GM19025 (cell line): ENCODE measurements around the gene C2CD2.

Source experiments
- ATAC-seq: cut with Tn5 transposase; IDR thresholded peaks from one replicate; pipeline ENCODE4 v1.9.1; 2021; ENCODE audit warnings: mild to moderate bottlenecking, low read depth, moderate library complexity; ENCODE audit not compliant: unreplicated experiment

The C2CD2 gene

DNA sequence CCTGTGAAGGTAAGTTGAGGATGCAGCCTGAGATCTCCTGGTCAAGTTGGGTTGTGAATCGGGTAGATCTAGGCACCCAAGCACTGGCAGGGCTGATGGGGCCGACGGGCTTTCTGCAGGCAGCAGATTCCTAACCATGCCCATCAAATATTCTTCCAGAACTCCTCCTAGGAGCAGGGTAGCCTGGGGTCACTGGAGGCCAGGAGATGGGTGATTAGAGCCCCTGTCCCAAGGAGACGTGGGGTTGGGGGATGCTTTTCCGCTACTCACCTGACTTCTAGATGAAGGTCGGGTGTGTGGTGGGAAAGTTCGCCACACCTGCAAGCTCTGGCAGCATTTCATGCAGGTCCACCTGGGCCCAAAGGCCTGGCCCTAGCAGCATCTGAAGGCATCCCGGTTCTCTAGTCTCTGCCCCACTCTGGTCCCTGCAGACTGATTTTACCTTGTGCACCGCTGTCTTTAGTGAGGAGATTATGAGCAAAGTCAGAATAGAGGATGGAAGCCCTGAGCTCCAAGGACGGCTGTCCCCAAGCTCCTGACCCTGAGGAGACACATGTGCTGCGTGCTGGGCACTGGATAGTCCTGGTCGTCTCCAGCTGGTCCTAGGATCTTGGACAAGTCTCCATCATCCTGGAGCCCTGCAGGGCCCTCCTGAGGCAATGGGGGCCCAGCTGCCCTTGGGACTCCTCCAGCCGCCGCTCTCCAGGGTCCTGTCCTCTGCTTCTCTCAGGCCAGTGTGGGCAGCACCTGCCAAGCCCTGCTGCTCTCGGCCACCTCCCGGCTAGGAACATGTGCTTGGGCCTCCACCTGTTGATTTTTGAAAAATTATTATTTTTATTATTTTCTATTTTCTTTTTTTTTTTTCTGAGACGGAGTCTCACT, 21.8 kb upstream of the C2CD2 start:
- no peak for ATAC-seq

DNA sequence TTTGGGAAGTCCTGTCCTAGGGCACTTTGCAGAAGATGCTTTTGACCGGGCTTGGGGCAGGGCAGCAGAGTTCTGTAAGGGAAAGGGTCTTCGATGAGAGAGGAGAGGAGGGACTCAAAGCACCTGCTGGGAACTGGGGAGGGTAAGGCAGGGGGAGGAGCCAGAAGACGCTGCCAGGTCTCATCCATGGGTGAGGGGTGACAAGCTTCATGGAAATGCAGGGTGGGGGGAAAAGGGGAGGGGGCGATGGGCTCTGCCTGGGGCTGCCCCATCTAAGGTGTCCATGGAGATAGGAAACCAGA, 20.9 kb upstream of the C2CD2 start:
- ATAC-seq = no peak

DNA sequence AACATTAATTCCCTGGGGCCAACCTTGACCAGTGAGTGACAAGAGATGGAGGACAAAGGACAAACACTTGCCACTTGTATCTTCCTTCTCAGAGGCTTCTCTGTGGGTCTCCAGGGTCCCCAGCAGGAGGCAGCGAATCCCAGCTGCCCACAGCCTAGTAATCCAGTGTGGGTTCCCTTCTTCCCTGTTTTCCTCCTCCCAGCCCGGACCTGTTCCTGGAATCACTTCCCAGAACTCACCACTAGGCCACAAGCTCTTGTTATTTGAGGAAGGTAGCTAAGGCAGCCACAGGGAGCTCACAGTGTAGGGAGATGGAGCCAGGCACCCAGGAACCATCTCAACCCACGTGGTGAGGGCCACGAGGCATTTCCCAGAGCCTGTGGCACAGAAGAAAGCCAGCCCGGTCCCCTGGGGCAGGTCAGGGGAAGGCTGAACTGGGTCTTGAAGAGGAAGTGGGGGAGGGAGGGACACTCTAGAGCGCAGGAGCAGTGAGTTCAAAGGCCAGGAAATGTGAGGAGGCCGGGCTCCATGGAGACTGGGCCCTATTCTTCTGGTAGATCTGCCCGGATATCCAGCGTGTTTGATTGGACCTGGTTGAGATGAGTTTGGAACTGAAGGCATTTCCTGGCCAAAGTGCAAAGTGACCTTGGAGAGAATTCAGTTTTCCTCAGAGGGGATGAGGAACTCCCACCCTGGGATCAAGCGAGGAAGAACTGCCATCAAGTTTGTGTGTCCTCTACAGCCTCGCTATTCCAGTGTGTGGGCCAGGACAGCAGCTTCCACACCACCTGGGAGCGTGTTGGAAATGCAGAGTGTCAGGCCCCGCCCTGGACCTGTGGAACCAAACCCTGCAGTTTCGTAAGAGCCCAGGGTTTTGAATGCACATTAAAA, 20.3 kb upstream of the C2CD2 start:
- ATAC-seq = no peak

DNA sequence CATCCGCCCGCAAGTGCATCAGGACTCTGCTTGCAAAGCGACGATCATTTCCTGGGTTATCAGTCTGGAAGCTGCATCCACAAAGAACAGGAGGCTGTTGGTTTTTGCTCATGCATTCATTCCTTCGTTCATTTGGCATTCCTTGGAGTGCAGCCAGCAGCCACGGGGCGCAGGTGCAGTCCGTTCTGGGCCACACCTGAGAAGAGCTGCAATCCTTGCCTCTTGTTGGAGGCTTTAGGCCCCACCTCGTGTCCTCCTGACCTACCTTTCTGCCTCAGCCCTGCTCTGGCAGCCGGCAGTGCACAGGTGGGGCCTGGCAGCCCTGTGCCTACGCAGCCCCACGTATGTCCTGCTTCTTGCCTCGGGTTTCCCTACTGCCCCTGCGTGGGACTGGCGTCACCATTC, 19.6 kb upstream of the C2CD2 start:
- no peak for ATAC-seq

- no peak for ATAC-seq
Measured at GRCh38 chr21:41972511-41973205, 18.8 kb upstream of the C2CD2 start.

GRCh38 chr21:41971891-41972290, 18.1 kb upstream of the C2CD2 start:
- ATAC-seq = no peak

- no peak for ATAC-seq
Measured at GRCh38 chr21:41970751-41971653, 17.2 kb upstream of the C2CD2 start.

DNA sequence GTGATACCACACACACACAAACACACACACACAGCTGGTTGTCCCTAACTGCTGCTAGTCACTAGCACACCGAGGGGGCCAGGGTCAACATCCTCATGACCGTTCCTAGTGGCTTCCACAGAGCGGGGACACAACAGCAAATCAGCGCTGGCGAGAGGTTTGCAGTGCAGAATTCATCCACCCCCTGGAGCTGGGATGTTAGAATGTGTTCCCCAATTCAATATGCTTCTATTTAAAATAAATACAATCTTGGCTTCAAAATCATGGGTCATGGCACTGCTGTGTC, 16.2 kb upstream of the C2CD2 start:
- ATAC-seq = no peak

- ATAC-seq = no peak
Measured at GRCh38 chr21:41967708-41968107, 13.9 kb upstream of the C2CD2 start.

DNA sequence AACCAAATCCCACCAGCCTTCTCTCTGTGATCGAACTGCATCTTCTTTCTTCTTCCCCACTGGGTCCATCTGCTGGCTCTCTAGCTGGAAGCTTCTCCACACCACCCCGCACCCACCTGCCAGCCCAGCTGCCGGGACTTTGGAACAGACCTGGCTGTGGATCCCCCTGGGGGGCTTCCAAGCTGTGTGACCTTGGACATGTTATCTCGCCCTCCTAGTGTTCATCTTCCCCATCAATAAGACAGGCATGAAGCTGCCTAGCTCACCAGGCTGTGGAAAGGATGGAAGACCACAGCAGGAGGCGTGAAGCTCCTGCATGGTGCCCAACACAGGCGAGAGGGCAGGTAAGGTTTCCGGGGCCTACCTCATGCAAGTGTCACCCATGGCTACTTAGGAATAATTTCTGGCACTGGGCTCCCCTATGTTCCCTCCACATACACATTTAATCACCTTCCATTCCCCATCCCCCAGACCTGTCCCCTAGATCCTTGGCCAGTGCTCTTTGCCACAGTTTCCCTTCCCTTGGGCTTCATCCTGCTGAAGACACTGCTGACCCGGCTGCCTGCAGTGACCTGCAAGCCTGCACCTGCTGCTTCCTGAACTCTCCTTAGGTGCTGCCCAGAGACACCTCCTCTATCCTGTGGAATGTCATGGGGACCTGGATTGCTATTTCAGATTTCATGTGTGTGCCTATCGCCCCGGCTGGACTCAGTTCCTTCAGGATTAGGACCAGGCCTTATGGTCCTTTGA, 13.2 kb upstream of the C2CD2 start:
- no peak for ATAC-seq

DNA sequence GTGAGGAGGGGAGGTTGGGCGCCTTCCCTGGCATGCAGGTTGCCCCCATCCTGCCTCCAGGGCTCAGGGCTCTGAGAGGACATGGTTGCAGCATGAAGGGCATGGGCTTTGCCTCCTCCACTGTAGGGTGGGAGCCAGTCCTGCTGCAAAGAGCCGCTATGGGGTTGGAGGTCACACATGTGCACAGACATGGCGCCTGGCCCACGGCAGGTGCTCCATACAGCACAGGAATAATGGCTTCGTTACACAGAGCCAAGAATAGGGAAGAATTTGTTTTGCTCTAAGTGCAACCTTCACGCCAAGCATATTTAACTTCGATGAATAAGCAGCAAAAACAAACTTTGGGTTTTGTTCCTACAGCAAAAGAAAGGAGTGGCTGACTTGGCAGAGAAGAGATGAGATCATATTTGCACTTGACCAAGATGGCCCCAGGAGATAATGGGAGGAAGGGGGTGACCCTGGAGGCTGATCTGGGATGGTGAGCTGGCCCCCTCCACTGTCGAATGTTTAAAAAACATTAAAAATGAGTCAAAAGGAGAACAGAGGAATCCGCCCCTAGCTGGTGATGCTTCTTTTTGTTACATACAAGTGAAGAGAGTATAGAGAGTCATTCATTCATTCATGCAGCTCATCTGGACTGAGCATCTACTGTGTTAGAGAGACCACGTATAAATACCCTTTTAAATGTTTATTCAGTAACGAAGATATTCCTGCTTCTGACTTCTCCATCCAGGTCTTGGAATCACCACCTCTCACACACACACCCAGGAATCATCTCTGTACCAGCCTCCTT, 12.4 kb upstream of the C2CD2 start:
- ATAC-seq = no peak

DNA sequence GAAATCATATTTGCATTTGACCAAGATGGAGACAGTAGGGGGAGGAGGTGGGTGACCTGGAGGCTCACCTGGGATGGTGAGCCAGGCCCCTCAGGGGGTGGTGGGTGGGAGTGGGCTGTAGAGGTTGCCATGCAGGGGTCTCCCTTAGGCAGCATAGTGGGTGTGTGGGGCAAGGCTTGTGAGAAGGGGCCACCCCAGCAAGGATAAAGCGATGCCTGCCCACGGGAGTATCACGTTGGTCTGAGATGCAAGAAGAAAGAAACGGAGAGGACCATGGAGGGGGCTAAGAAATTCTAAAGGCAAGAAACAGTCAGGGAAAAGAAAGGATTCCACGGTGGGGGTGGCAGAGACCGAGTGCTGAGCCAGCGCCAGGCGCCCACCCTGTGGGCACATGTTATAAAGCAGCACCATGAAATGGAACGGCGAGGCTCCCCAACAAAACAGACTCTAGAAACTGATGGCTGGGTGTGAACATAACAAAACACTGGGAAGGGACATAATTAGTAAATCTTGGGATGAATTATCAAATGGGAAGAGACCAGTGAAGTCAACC, 11.7 kb upstream of the C2CD2 start:
- ATAC-seq = no peak

DNA sequence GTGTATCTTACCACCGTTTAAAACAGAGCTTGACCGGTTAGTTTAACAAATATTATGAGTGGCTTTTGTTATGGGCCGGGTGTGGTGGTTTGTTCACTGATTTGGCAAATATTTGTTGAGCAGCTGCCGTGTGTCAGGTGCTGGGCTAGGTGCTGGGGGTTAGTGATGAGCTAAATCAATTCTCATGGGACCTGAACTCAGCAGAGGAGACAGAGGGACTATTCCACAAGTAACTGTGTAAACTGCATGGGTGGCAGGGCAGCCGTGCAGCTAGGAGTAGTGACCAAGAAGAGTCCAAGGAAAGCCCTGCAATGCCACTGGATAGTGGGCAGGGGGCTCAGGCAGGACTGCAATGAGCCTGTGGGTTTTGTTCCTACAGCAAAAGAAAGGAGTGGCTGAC, 11.2 kb upstream of the C2CD2 start:
- no peak for ATAC-seq

DNA sequence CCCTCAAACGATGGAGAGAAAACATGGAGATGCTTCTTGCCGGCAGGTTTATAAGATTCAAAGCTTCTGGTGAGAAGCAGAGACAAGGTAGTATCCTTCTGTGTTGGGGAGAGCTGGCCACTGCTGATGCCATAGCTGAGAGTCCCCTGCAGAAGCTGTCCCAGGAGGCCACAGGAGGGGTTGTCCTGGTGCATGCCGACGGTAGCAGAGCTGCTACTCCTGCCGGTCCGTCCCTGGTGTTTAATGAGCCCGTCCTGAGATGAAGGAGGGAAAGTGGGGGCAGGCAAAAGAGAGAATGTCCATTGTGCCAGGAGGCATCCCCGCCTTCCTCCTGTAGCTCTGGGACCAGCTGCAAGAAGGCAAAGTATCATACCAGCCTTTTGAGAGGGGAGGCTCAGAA, 10.4 kb upstream of the C2CD2 start:
- no peak for ATAC-seq

GRCh38 chr21:41962425-41962966, 8.7 kb upstream of the C2CD2 start:
- ATAC-seq = no peak

GRCh38 chr21:41961753-41962152, 7.9 kb upstream of the C2CD2 start:
- no peak for ATAC-seq

- ATAC-seq = no peak
Measured at GRCh38 chr21:41961282-41961701, 7.5 kb upstream of the C2CD2 start.

GRCh38 chr21:41960386-41960785, 6.6 kb upstream of the C2CD2 start:
- ATAC-seq = no peak
